ENCODE data around the gene TDRD12.
"Not testable (repeated sequence)": the region's sequence is repeated elsewhere in the genome, so short reads cannot be mapped to it uniquely, and the experiment has no call there.

TDRD12 gene

GRCh38 chr19:32745594-32746251, 26.2 kb downstream of the TDRD12 start:
- not testable (repeated sequence) for H3K27me3 Mint-ChIP-seq; H3K4me3 Mint-ChIP-seq; H3K9me3 Mint-ChIP-seq; H3K36me3 Mint-ChIP-seq (ENCODE audit: insufficient read depth); H3K27ac Mint-ChIP-seq; H3K4me1 Mint-ChIP-seq (ENCODE audit: low read depth in 2 of 2)
- DNase-seq: peak; percentile 10 to 52 (median 29)
- peak; percentile 46 for ATAC-seq (replicated peaks)

DNA sequence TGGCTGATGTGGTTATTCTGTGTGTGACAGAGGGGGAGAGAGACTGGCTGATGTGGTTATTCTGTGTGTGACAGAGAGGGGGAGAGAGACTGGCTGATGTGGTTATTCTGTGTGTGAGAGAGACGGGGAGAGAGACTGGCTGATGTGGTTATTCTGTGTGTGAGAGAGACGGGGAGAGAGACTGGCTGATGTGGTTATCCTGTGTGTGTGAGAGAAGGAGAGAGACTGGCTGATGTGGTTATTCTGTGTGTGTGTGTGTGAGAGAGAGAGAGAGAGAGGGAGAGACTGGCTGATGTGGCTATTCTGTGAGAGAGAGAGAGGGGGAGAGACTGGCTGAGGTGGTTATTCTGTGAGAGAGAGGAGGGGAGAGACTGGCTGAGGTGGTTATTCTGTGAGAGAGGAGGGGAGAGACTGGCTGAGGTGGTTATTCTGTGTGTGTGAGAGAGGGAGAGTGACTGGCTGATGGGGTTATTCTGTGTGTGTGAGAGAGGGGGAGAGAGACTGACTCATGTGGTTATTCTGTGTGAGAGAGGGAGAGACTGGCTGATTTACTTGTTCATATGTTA, 27.1 kb downstream of the TDRD12 start:
- H3K27ac Mint-ChIP-seq; H3K4me3 Mint-ChIP-seq; H3K9me3 Mint-ChIP-seq; H3K4me1 Mint-ChIP-seq (ENCODE audit: low read depth in 2 of 2); H3K36me3 Mint-ChIP-seq (ENCODE audit: insufficient read depth): not testable (repeated sequence)
- DNase-seq (peak; percentile 31 to 53 (median 36)), ATAC-seq (replicated peaks) (peak; percentile 74)
- H3K27me3 Mint-ChIP-seq: peaks cover 0 to 13% of the 10 kb centered on the region in 2 donors

GRCh38 chr19:32748497-32748896, 28.9 kb downstream of the TDRD12 start:
- peak in 1 of 3 experiments; percentile 9 for DNase-seq
- no peak overlapping the region for H3K4me3 Mint-ChIP-seq

GRCh38 chr19:32748948-32749347, 29.4 kb downstream of the TDRD12 start:
- no peak overlapping the region for H3K4me3 Mint-ChIP-seq
- H3K27me3 Mint-ChIP-seq: peaks cover 0 to 15% of the 10 kb centered on the region in 2 donors
- ATAC-seq (replicated peaks) (no peak), DNase-seq (no peak)
- no peaks in the 10 kb centered on the region for H3K9me3 Mint-ChIP-seq
- H3K4me1 Mint-ChIP-seq (ENCODE audit: low read depth in 2 of 2): no peaks in the 10 kb centered on the region
- peaks cover 3% of the 10 kb centered on the region for H3K36me3 Mint-ChIP-seq (ENCODE audit: insufficient read depth)
- no peak overlapping the region for H3K27ac Mint-ChIP-seq

More at GRCh38 chr19:32748497-32748896, 28.9 kb downstream of the TDRD12 start:
- peaks cover 3% of the 10 kb centered on the region for H3K36me3 Mint-ChIP-seq (ENCODE audit: insufficient read depth)
- no peak for ATAC-seq (replicated peaks)
- H3K9me3 Mint-ChIP-seq: no peaks in the 10 kb centered on the region
- H3K27me3 Mint-ChIP-seq: peaks cover 0 to 15% of the 10 kb centered on the region in 2 donors
- H3K27ac Mint-ChIP-seq: peak overlapping the region in 1 of 2 donors; percentile 78
- H3K4me1 Mint-ChIP-seq (ENCODE audit: low read depth in 2 of 2): no peaks in the 10 kb centered on the region

DNA sequence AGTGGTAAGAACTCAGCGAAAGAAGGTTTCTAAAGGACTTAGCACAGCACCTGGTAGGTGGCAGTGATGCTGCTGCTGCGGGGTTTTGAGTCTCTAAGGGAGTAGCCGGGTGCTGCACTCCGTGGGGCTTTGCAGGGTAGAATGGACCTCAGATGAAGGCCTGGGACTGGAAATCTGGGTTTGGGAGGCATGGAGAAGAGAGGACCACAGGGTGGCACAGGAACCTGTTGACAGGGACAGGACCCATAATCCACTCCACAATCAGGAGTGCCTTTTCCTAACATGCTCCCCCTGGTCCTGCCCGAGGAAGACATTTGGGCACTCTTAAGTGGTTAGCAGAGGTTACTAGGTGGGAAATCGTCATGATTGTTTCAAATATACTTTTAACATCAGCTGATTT, 29.8 kb downstream of the TDRD12 start:
- Mint-ChIP-seq H3K4me3 (no peak overlapping the region), H3K36me3 (ENCODE audit: insufficient read depth) (peaks cover 3% of the 10 kb centered on the region), H3K4me1 (ENCODE audit: low read depth in 2 of 2) (no peaks in the 10 kb centered on the region), H3K9me3 (no peaks in the 10 kb centered on the region), H3K27me3 (peaks cover 0 to 15% of the 10 kb centered on the region in 2 donors), H3K27ac (no peak overlapping the region)
- ATAC-seq (replicated peaks) (no peak), DNase-seq (no peak)

DNA sequence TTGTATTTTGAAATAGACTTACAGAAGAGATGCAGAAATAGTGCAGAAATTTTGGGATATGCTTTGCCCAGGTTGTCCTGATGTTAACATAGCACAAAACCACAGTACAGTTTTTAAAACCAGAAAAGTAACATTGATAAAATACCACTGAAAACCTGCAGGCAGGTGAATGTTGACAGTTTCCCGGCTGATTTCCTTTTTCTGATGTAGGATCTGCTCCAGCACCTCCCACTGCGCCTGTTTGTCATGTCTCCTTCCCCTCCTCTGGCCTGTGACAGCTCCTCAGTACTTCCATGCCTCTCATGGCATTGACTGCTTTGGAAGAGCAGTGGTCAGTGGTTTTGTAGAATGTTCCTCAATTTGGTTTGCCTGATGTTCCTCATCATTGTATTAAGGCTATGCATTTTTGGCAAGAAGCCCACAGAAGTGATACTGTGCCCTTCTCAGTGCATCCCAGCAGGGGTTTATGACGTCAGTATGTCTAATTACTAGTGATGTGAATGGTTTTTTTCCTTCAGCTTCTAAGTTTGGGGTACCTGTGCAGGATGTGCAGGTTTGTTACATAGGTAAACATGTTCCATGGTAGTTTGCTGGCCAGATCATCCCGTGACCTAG, 31.0 kb downstream of the TDRD12 start:
- no peaks in the 10 kb centered on the region for H3K9me3 Mint-ChIP-seq
- H3K4me3 Mint-ChIP-seq: no peak overlapping the region
- DNase-seq (no peak), ATAC-seq (replicated peaks) (no peak)
- H3K27me3 Mint-ChIP-seq: peaks cover 6 to 22% of the 10 kb centered on the region in 2 donors
- peaks cover 3% of the 10 kb centered on the region for H3K36me3 Mint-ChIP-seq (ENCODE audit: insufficient read depth)
- H3K27ac Mint-ChIP-seq: no peak overlapping the region
- H3K4me1 Mint-ChIP-seq (ENCODE audit: low read depth in 2 of 2): no peaks in the 10 kb centered on the region

- peaks cover 6 to 23% of the 10 kb centered on the region in 2 donors for H3K27me3 Mint-ChIP-seq
- H3K9me3 Mint-ChIP-seq: no peaks in the 10 kb centered on the region
- DNase-seq (no peak), ATAC-seq (replicated peaks) (no peak)
- no peak overlapping the region for H3K27ac Mint-ChIP-seq
- H3K4me1 Mint-ChIP-seq (ENCODE audit: low read depth in 2 of 2): no peaks in the 10 kb centered on the region
- H3K36me3 Mint-ChIP-seq (ENCODE audit: insufficient read depth): peaks cover 3% of the 10 kb centered on the region
- H3K4me3 Mint-ChIP-seq: no peak overlapping the region
These were observed 31.5 kb downstream of the TDRD12 start for GRCh38 chr19:32751066-32751465.

GRCh38 chr19:32757189-32757588, 37.6 kb downstream of the TDRD12 start:
- no peak overlapping the region for H3K27ac Mint-ChIP-seq
- ATAC-seq (replicated peaks) (no peak), DNase-seq (no peak)
- no peak overlapping the region for H3K4me3 Mint-ChIP-seq
- no peaks in the 10 kb centered on the region for H3K9me3 Mint-ChIP-seq
- no peaks in the 10 kb centered on the region for H3K4me1 Mint-ChIP-seq (ENCODE audit: low read depth in 2 of 2)
- no peaks in the 10 kb centered on the region for H3K36me3 Mint-ChIP-seq (ENCODE audit: insufficient read depth)
- H3K27me3 Mint-ChIP-seq: peaks cover 19 to 29% of the 10 kb centered on the region in 2 donors

DNA sequence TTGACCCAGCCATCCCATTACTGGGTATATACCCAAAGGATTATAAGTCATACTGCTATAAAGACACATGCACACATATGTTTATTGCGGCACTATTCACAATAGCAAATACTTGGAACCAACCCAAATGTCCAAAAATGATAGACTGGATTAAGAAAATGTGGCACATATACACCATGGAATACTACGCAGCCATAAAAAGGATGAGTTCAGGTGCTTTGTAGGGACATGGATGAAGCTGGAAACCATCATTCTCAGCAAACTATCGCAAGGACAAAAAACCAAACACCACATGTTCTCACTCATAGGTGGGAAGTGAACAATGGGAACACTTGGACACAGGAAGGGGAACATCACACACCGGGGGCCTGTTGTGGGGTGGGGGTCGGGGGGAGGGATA, 45.8 kb downstream of the TDRD12 start:
- not testable (repeated sequence) for ATAC-seq (replicated peaks); H3K4me1 Mint-ChIP-seq (ENCODE audit: low read depth in 2 of 2); H3K36me3 Mint-ChIP-seq (ENCODE audit: insufficient read depth); H3K4me3 Mint-ChIP-seq; DNase-seq; H3K27ac Mint-ChIP-seq; H3K9me3 Mint-ChIP-seq
- H3K27me3 Mint-ChIP-seq: peaks cover 11 to 13% of the 10 kb centered on the region in 2 donors

DNA sequence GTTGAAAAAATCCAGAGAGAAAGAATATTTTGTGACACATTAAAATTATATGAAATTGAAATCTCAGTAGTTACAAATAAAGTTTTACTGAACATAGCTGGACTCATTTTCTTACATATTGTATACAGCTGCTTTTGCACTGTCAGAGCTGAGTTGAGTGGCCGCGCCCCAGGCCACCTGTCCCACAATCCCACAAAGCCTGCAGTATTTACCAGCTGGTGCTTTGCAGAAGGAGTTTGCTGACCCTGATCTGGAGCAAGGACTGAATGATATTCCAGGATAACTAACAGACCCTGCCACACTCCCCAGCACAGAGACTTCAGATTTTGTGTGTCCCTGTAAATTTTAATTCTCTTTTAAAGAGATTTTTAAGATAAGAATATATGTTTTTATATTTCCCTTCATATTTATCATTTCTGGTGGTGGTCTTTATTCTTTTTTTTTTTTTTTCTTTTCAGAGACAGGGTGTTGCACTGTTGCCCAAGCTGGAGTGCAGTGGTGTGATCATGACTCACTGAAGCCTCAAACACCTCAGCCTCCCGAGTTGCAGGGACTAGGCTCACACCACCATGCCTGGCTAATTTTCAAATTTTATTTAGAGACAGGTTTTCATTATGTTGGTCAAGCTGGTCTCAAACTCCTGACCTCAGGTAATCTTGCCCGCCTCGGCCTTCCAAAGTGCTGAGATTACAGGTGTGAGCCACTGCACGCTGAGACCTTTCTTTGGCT, 48.5 kb downstream of the TDRD12 start:
- DNase-seq (no peak), ATAC-seq (replicated peaks) (no peak)
- Mint-ChIP-seq H3K27ac (no peak overlapping the region), H3K36me3 (ENCODE audit: insufficient read depth) (no peaks in the 10 kb centered on the region), H3K27me3 (peaks cover 13 to 29% of the 10 kb centered on the region in 2 donors), H3K4me3 (no peak overlapping the region), H3K9me3 (no peaks in the 10 kb centered on the region), H3K4me1 (ENCODE audit: low read depth in 2 of 2) (no peaks in the 10 kb centered on the region)

- DNase-seq (no peak), ATAC-seq (replicated peaks) (no peak)
- no peak overlapping the region for H3K27ac Mint-ChIP-seq
- H3K27me3 Mint-ChIP-seq: peaks cover 6 to 19% of the 10 kb centered on the region in 2 donors
- no peak overlapping the region for H3K4me3 Mint-ChIP-seq
- no peaks in the 10 kb centered on the region for H3K4me1 Mint-ChIP-seq (ENCODE audit: low read depth in 2 of 2)
- H3K9me3 Mint-ChIP-seq: no peaks in the 10 kb centered on the region
- H3K36me3 Mint-ChIP-seq (ENCODE audit: insufficient read depth): no peaks in the 10 kb centered on the region
These were observed 52.0 kb downstream of the TDRD12 start for GRCh38 chr19:32771596-32771995.

GRCh38 chr19:32773126-32773525, 53.6 kb downstream of the TDRD12 start:
- Mint-ChIP-seq H3K27ac (no peak overlapping the region), H3K4me1 (ENCODE audit: low read depth in 2 of 2) (no peaks in the 10 kb centered on the region), H3K27me3 (peaks cover 6 to 19% of the 10 kb centered on the region in 2 donors), H3K36me3 (ENCODE audit: insufficient read depth) (no peaks in the 10 kb centered on the region), H3K4me3 (no peak overlapping the region), H3K9me3 (no peaks in the 10 kb centered on the region)
- ATAC-seq (replicated peaks): no peak
- DNase-seq: no peak

GRCh38 chr19:32779082-32779481, 59.5 kb downstream of the TDRD12 start:
- DNase-seq: no peak
- Mint-ChIP-seq H3K4me1 (ENCODE audit: low read depth in 2 of 2) (peaks cover 0 to 3% of the 10 kb centered on the region in 2 donors), H3K9me3 (peaks cover 0 to 9% of the 10 kb centered on the region in 2 donors), H3K27ac (no peak overlapping the region), H3K36me3 (ENCODE audit: insufficient read depth) (no peaks in the 10 kb centered on the region), H3K4me3 (no peak overlapping the region), H3K27me3 (peaks cover 9 to 15% of the 10 kb centered on the region in 2 donors)
- no peak for ATAC-seq (replicated peaks)

All from effector memory CD8-positive, alpha-beta T cell (primary cell).